IMR-90 (cell line): ENCODE measurements around the gene CCDC148. TPM values are rescaled to one million over a fixed set of nuclear protein-coding genes. Genes with fewer than 3 reads are reported as not detected.

ENCODE experiments used
- ATAC-seq: fragments of 200-7000 bp; cut with Tn5 transposase; 2 replicates; pipeline ENCODE4 v1.9.1; 2020; ENCODE audit warnings: low read depth, mild to moderate bottlenecking, moderate library complexity
- BruUV-seq: library from RNA; stranded (reverse); fragments of 400-500 nt; replicated peaks from 2 replicates; lab custom pipeline; 2021; lab: Mats Ljungman, UMichigan
- CTCF ChIA-PET: fragments of 300-600 bp; formaldehyde crosslinking; extraction: SDS; loops from one replicate; lab custom pipeline; 2021; ENCODE audit warnings: antibody characterized with exemption; lab: Yijun Ruan, JAX
- POLR2A ChIA-PET: fragments of 300-600 bp; sonication (Branson Sonifier 250); formaldehyde crosslinking; loops from one replicate; lab custom pipeline; 2022; ENCODE audit warnings: antibody characterized with exemption; ENCODE audit not compliant: unreplicated experiment; lab: Charles Lee
- DNase-seq: peaks from one replicate; pipeline ENCODE4 v3.0.0; 2013
- H2AFZ ChIP-seq: replicated peaks from 2 replicates; pipeline ENCODE3; 2013; ENCODE audit warnings: low read length, mild to moderate bottlenecking; ENCODE audit not compliant: poor library complexity
- H2AK5ac ChIP-seq: 2 replicates; pipeline ENCODE4 v1.6.1; 2013; ENCODE audit warnings: low read depth, low read length, inconsistent platforms
- H2AK9ac ChIP-seq: replicated peaks from 2 replicates; pipeline ENCODE3; 2013; ENCODE audit warnings: mild to moderate bottlenecking, low read depth, low read length, moderate library complexity; ENCODE audit not compliant: poor library complexity
- H2BK120ac ChIP-seq: 2 replicates; pipeline ENCODE4 v1.6.1; 2013; ENCODE audit warnings: low read depth, low read length, inconsistent platforms
- H2BK15ac ChIP-seq: 3 replicates; pipeline ENCODE4 v1.6.1; 2013; ENCODE audit warnings: low read depth, low read length, inconsistent platforms
- H2BK20ac ChIP-seq: 2 replicates; pipeline ENCODE4 v1.6.1; 2013; ENCODE audit warnings: low read depth, mild to moderate bottlenecking, inconsistent platforms, low read length, moderate library complexity
- H2BK5ac ChIP-seq: 2 replicates; pipeline ENCODE4 v1.6.1; 2013; ENCODE audit warnings: mild to moderate bottlenecking, low read depth, low read length, inconsistent platforms; ENCODE audit not compliant: poor library complexity, severe bottlenecking
- H3K14ac ChIP-seq: replicated peaks from 2 replicates; pipeline ENCODE4 v1.6.1; 2013; ENCODE audit warnings: low read depth, low read length, inconsistent platforms
- H3K18ac ChIP-seq: 2 replicates; pipeline ENCODE4 v1.6.1; 2013; ENCODE audit warnings: low read depth, low read length, control low read depth
- H3K23ac ChIP-seq: 2 replicates; pipeline ENCODE4 v1.6.1; 2013; ENCODE audit warnings: low read depth, low read length, inconsistent platforms
- H3K27ac ChIP-seq: 2 replicates; pipeline ENCODE4 v1.5.1; 2013; ENCODE audit warnings: mild to moderate bottlenecking, control low read depth, low read length; ENCODE audit not compliant: insufficient read depth
- H3K27me3 ChIP-seq: 2 replicates; pipeline ENCODE4 v1.6.1; 2013; ENCODE audit warnings: low read length; ENCODE audit not compliant: control insufficient read depth, insufficient read depth
- H3K36me3 ChIP-seq: 2 replicates; pipeline ENCODE4 v1.6.1; 2013; ENCODE audit warnings: low read length, mixed read lengths; ENCODE audit not compliant: control insufficient read depth, insufficient read depth
- H3K4ac ChIP-seq: 2 replicates; pipeline ENCODE4 v1.6.1; 2013; ENCODE audit warnings: low read depth, low read length, inconsistent platforms
- H3K4me1 ChIP-seq: 2 replicates; pipeline ENCODE4 v1.6.1; 2013; ENCODE audit warnings: low read length, mixed read lengths; ENCODE audit not compliant: control insufficient read depth, insufficient read depth
- H3K4me2 ChIP-seq: 2 replicates; pipeline ENCODE4 v1.6.1; 2013; ENCODE audit warnings: low read depth, mild to moderate bottlenecking, control low read depth, low read length, moderate library complexity
- H3K4me3 ChIP-seq: 2 replicates; pipeline ENCODE4 v1.5.1; 2013; ENCODE audit warnings: low read depth, mild to moderate bottlenecking, control low read depth, low read length, moderate library complexity; ENCODE audit not compliant: insufficient read depth
- H3K56ac ChIP-seq: 2 replicates; pipeline ENCODE4 v1.6.1; 2013; ENCODE audit warnings: low read length, inconsistent platforms; ENCODE audit not compliant: insufficient read depth; ENCODE audit errors: extremely low read depth
- H3K79me1 ChIP-seq, 2 experiments: 2 replicates each; pipeline ENCODE4 v1.6.1; 2013; ENCODE audit warnings: low read length in 2 of 2, inconsistent platforms in 1 of 2, low read depth in 1 of 2
- H3K9ac ChIP-seq: 2 replicates; pipeline ENCODE4 v1.6.1; 2013; ENCODE audit warnings: low read depth, low read length, control low read depth
- H3K9me1 ChIP-seq: 2 replicates; pipeline ENCODE4 v1.6.1; 2013; ENCODE audit warnings: low read length, inconsistent platforms; ENCODE audit not compliant: insufficient read depth
- H3K9me3 ChIP-seq: 2 replicates; pipeline ENCODE4 v1.6.1; 2013; ENCODE audit warnings: low read length; ENCODE audit not compliant: control insufficient read depth, insufficient read depth
- H4K20me1 ChIP-seq: 2 replicates; pipeline ENCODE4 v1.6.1; 2013; ENCODE audit warnings: low read length, inconsistent platforms; ENCODE audit not compliant: insufficient read depth
- H4K5ac ChIP-seq: 2 replicates; pipeline ENCODE4 v1.6.1; 2013; ENCODE audit warnings: mild to moderate bottlenecking, low read depth, low read length, control low read depth
- H4K8ac ChIP-seq, 2 experiments: 2 replicates each; pipeline ENCODE4 v1.6.1; 2013; ENCODE audit warnings: low read depth in 2 of 2, low read length in 2 of 2, control low read depth in 1 of 2, inconsistent platforms in 1 of 2
- H4K91ac ChIP-seq: 2 replicates; pipeline ENCODE4 v1.6.1; 2013; ENCODE audit warnings: low read depth, low read length, inconsistent platforms; ENCODE audit not compliant: insufficient read depth
- BHLHE40 ChIP-seq: fragments of 150-350 bp; IDR thresholded peaks from 2 replicates; pipeline ENCODE4 v1.6.1; 2016; ENCODE audit warnings: mild to moderate bottlenecking, low read depth, low read length
- CEBPB ChIP-seq: IDR thresholded peaks from 2 replicates; pipeline ENCODE4 v1.6.1; 2012; ENCODE audit warnings: low read depth, low read length, improper control_type of control experiment
- CHD1 ChIP-seq: IDR thresholded peaks from 2 replicates; pipeline ENCODE4 v1.6.1; 2012; ENCODE audit warnings: low read depth, low read length, improper control_type of control experiment
- MAFK ChIP-seq: IDR thresholded peaks from 2 replicates; pipeline ENCODE4 v1.6.1; 2012; ENCODE audit warnings: low read depth, low read length, improper control_type of control experiment
- MAZ ChIP-seq: IDR thresholded peaks from 2 replicates; pipeline ENCODE4 v1.6.1; 2012; ENCODE audit warnings: low read depth, mild to moderate bottlenecking, low read length, improper control_type of control experiment, moderate library complexity, borderline replicate concordance
- MXI1 ChIP-seq: IDR thresholded peaks from 2 replicates; pipeline ENCODE4 v1.6.1; 2012; ENCODE audit warnings: low read depth, mild to moderate bottlenecking, low read length, moderate library complexity, borderline replicate concordance
- POLR2A ChIP-seq: IDR thresholded peaks from 2 replicates; pipeline ENCODE4 v1.6.1; 2012; ENCODE audit warnings: mild to moderate bottlenecking, low read depth, low read length
- RAD21 ChIP-seq: IDR thresholded peaks from 2 replicates; pipeline ENCODE4 v1.6.1; 2012; ENCODE audit warnings: low read length, improper control_type of control experiment
- RCOR1 ChIP-seq: IDR thresholded peaks from 2 replicates; pipeline ENCODE4 v1.6.1; 2012; ENCODE audit warnings: mild to moderate bottlenecking, low read length, improper control_type of control experiment; ENCODE audit not compliant: insufficient replicate concordance
- RFX5 ChIP-seq: IDR thresholded peaks from 2 replicates; pipeline ENCODE4 v1.8.0; 2012; ENCODE audit warnings: low read depth, mild to moderate bottlenecking, low read length, moderate library complexity
- SMC3 ChIP-seq: fragments of 150-350 bp; IDR thresholded peaks from 2 replicates; pipeline ENCODE4 v1.6.1; 2016; ENCODE audit warnings: low read depth, mild to moderate bottlenecking, antibody characterized with exemption, low read length, moderate library complexity
- WGBS, 2 experiments: methylation state at CpG; one replicate each; pipeline versions ENCODE4 v1.1.5 to v1.1.7; 2013; ENCODE audit warnings: missing lambda C conversion rate in 2 of 2; ENCODE audit not compliant: insufficient read length in 1 of 2; ENCODE audit errors: extremely low coverage in 2 of 2; 5-methylcytosine and 5-hydroxymethylcytosine counted together
- dilution Hi-C: fragments of 300-500 bp; cut with HindIII; formaldehyde crosslinking; loops from one replicate; pipeline ENCODE4 v1.14.3; 2018; ENCODE audit warnings: low sequenced_read_pairs; ENCODE audit not compliant: unreplicated experiment
- in situ Hi-C: fragments of 300-500 bp; cut with MboI; formaldehyde crosslinking; loops from 3 replicates; pipeline ENCODE4 v1.14.3; 2019; ENCODE audit warnings: low sequenced_read_pairs, inconsistent platforms, mixed read lengths
- intact Hi-C: fragments of 100-400 bp; cut with micrococcal nuclease; formaldehyde crosslinking; loops from 2 replicates; pipeline ENCODE4 v1.10.0; 2022
- polyA plus RNA-seq, 3 experiments: library from polyadenylated mRNA; depleted of rRNA; stranded (reverse); fragments of >200 nt; gene quantifications; 2 replicates each; pipeline ENCODE4 v1.2.3, GENCODE V29; 2012; ENCODE audit warnings: low replicate concordance in 1 of 3
- total RNA-seq: library from RNA; depleted of rRNA; stranded (reverse); fragments of >200 nt; gene quantifications from 2 replicates; pipeline ENCODE4 v1.2.3, GENCODE V29; 2012
- TF ChIP-seq, protein P1 (sequence below): fragments of 150-350 bp; IDR thresholded peaks from 2 replicates; pipeline ENCODE4 v1.6.1; 2017; ENCODE audit warnings: mild to moderate bottlenecking, antibody characterized with exemption, low read length, low read depth
- TF ChIP-seq, protein P2 (sequence below): conservative IDR thresholded peaks from 2 replicates; pipeline ENCODE4 v1.5.1; 2012; ENCODE audit warnings: mild to moderate bottlenecking, low read depth, low read length, improper control_type of control experiment

CCDC148 gene
- total and polyA plus RNA-seq, 2 of the 4 experiments (the other 2 are of a cell fraction) = 0.18 to 0.31 TPM

DNA sequence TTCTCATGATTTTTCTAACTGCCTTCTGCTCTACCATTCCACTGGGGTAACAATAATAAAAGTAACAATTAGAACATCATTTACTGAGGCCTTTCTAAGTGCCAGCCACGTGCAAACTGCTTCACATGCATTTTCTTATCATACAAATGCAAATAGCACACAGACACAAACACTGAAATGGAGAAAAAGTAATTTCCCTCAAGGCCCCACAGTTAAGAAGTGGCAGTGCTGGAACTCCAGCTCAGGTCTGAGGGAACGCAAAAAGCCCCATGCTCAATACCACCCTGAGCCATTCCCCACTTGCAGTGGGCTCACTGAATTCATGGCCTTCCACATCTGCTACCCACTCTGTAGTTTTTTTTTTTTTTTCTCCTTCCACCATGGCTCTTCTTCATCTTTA, 214.3 kb downstream of the CCDC148 start:
- Histone ChIP-seq H3K4ac (no peak overlapping the region), H3K36me3 (no peaks in the 10 kb centered on the region), H3K9me1 (no peaks in the 10 kb centered on the region), H3K27ac (no peak overlapping the region), H2AFZ (no peak overlapping the region), H3K9ac (no peak overlapping the region), H3K4me3 (no peak overlapping the region), H4K91ac (no peak overlapping the region), H4K8ac (no peak overlapping the region), H2AK9ac (no peak overlapping the region), H2BK15ac (no peak overlapping the region), H3K4me2 (no peak overlapping the region), H3K18ac (no peak overlapping the region), H2BK5ac (no peak overlapping the region), H3K56ac (no peak overlapping the region), H3K79me1 (no peaks in the 10 kb centered on the region), H2AK5ac (no peak overlapping the region), H2BK20ac (no peak overlapping the region), H4K5ac (no peak overlapping the region), H3K14ac (no peak overlapping the region), H3K9me3 (no peaks in the 10 kb centered on the region), H3K27me3 (no peaks in the 10 kb centered on the region), H2BK120ac (no peak overlapping the region), H3K4me1 (no peaks in the 10 kb centered on the region), H3K23ac (no peak overlapping the region), H4K20me1 (no peaks in the 10 kb centered on the region)
- no CpG with 5 or more reads among the region's 2 CpGs for WGBS, 2 experiments
- DNase-seq (no peak), ATAC-seq (no peak)
- TF ChIP-seq RFX5 (no peak), MXI1 (no peak), POLR2A (no peak), RCOR1 (no peak), MAFK (no peak), BHLHE40 (no peak), MAZ (no peak), SMC3 (no peak), RAD21 (no peak), CHD1 (no peak), CEBPB (no peak)
- TF ChIP-seq, protein P1, sequence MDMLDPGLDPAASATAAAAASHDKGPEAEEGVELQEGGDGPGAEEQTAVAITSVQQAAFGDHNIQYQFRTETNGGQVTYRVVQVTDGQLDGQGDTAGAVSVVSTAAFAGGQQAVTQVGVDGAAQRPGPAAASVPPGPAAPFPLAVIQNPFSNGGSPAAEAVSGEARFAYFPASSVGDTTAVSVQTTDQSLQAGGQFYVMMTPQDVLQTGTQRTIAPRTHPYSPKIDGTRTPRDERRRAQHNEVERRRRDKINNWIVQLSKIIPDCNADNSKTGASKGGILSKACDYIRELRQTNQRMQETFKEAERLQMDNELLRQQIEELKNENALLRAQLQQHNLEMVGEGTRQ = no peak
- TF ChIP-seq, protein P2, sequence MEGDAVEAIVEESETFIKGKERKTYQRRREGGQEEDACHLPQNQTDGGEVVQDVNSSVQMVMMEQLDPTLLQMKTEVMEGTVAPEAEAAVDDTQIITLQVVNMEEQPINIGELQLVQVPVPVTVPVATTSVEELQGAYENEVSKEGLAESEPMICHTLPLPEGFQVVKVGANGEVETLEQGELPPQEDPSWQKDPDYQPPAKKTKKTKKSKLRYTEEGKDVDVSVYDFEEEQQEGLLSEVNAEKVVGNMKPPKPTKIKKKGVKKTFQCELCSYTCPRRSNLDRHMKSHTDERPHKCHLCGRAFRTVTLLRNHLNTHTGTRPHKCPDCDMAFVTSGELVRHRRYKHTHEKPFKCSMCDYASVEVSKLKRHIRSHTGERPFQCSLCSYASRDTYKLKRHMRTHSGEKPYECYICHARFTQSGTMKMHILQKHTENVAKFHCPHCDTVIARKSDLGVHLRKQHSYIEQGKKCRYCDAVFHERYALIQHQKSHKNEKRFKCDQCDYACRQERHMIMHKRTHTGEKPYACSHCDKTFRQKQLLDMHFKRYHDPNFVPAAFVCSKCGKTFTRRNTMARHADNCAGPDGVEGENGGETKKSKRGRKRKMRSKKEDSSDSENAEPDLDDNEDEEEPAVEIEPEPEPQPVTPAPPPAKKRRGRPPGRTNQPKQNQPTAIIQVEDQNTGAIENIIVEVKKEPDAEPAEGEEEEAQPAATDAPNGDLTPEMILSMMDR = no peak
- ChIA-PET POLR2A (no interaction called here), CTCF (no interaction called here)
- no TSS peak for BruUV-seq
- dilution Hi-C loops = no loop called here
- in situ Hi-C loops = no loop called here
- intact Hi-C loops = no loop called here
